A673 (cell line): Measurements from ENCODE around the gene FAM83G.

Experiments
- EZH2 ChIP-seq: fragments of 200-600 bp; sonication (generic); IDR thresholded peaks from 2 replicates; pipeline ENCODE4 v1.6.1; 2017; ENCODE audit warnings: borderline replicate concordance, low read depth, mild to moderate bottlenecking, mixed read lengths, antibody characterized with exemption, low read length; ENCODE audit not compliant: poor library complexity, severe bottlenecking
- TF ChIP-seq, protein P1 (sequence below): fragments of 300-800, 200-600 bp; sonication (generic); conservative IDR thresholded peaks from 2 replicates; pipeline ENCODE4 v1.5.1; 2017; ENCODE audit warnings: low read depth, mild to moderate bottlenecking, antibody characterized with exemption, low read length, moderate library complexity, mixed read lengths

DNA sequence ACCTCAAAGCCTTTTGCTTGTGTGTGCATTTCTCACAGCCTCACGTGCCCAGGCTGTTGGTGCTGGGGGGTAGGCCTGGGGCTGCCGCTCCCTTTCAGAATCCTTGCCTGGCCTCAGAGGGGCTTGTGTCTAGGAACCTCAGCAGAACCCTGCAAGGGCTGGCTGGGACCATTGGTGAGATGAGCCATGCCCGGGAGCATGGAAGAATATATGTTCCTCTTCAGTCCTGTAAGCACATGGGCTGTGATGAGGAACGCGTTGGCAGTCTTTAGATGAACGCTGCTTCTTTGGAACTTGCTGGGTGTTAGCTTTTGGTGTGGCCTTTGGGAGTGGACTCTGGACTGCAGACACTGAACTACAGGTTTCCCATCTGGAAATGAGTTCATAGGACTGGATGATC lies 84.6 kb downstream of the FAM83G start:
- TF ChIP-seq, protein P1, sequence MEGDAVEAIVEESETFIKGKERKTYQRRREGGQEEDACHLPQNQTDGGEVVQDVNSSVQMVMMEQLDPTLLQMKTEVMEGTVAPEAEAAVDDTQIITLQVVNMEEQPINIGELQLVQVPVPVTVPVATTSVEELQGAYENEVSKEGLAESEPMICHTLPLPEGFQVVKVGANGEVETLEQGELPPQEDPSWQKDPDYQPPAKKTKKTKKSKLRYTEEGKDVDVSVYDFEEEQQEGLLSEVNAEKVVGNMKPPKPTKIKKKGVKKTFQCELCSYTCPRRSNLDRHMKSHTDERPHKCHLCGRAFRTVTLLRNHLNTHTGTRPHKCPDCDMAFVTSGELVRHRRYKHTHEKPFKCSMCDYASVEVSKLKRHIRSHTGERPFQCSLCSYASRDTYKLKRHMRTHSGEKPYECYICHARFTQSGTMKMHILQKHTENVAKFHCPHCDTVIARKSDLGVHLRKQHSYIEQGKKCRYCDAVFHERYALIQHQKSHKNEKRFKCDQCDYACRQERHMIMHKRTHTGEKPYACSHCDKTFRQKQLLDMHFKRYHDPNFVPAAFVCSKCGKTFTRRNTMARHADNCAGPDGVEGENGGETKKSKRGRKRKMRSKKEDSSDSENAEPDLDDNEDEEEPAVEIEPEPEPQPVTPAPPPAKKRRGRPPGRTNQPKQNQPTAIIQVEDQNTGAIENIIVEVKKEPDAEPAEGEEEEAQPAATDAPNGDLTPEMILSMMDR: no peak
- TF ChIP-seq EZH2: no peak
